H54 (cell line): ENCODE results near the gene CACNA2D3.

Experiments used
- DNase-seq: peaks from one replicate; pipeline ENCODE4 v3.0.0; 2011; ENCODE audit warnings: low spot score, mixed read lengths; ENCODE audit not compliant: insufficient read length
- FAIRE-seq: peaks from 3 replicates; lab custom pipeline; 2011; peaks lifted over from hg19 to GRCh38; lab: Jason Lieb, UNC
- POLR2A ChIP-seq: IDR thresholded peaks from 2 replicates; pipeline ENCODE4 v1.6.1; 2011; ENCODE audit warnings: low read depth, mild to moderate bottlenecking, low read length

The CACNA2D3 gene

DNA sequence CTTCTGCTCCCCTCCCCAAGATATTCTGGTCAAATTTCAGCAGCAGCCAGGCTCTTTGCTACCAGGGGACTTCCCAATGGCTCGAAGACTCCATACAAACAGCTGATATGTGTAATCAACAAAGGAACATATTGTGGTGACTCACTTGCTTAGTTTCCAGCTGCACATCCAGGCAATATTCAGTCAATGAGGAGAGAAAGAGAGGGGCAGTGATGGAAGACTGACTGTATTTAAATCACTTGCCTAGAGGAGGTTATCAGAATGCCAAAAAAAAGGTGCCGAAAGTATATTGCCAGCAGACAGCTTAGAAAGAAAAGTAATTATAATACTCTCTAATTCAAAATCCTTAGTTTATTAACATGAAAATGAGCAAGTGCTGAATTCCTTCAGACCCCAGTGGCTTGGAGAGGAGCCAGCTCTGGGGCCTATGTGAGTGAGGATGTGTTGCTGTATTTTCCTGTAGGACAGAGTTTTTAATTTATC is 569.0 kb downstream of the CACNA2D3 start:
- no peak for DNase-seq
- no peak for TF ChIP-seq POLR2A
- FAIRE-seq, result no peak

DNA sequence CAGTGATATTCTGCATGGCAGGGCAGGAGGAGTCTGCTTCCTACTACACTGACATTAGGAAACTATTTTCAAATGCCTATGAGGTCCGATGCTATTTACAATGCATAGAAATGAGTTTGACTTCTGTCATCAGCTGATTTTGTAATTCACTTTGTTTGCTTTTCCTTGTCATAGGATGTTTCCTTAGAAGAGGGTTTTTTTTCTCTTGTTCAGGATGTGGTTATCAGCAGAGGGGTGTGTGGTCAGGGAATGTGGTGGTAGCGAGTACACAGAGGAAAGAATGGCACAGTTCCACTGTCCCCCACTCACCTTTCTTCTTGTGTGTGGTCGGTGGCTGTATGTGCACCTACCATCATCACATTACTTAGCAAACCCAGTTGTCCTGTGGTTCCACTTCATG is 574.0 kb downstream of the CACNA2D3 start:
- no peak for DNase-seq
- FAIRE-seq, result no peak
- TF ChIP-seq POLR2A, result no peak

DNA sequence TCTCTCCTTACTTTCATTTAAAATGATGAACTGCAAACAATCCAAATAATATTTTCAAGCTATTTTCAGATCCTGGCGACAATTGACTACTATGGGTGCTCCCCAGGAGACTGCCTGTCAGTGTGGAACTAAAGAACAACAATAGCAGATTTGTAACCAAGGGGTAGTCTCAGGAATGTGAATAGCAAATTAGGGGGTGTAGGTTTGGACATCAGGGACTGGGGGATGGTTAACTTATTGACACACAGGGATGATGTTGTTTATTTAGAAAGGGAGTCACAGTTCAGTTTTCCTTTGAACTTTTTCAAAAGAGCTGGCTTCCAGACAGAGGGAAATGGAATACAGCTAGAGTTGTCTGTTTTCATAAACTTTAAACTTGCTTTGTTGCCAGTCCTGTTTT is 575.7 kb downstream of the CACNA2D3 start:
- FAIRE-seq (no peak), DNase-seq (no peak)
- TF ChIP-seq POLR2A, result no peak

DNA sequence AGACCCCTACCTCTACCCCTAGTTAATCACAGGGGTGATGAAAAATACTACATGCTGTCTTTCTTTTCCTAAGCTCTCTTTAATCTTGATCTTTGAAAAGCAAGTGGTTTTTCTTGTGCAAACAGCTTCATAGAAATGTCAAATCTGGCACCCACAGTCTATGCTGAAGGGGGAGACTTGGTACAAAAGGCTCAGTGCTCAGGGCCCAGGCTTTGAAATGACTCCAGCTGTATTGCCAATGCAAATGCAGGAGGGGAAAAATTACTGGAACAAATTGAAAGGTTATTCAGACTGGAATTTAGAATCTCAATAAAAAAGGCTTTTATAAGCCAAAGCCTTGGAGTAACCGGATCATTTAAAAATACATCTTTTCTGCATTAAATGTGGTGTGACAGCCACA is 581.6 kb downstream of the CACNA2D3 start:
- FAIRE-seq, result no peak
- no peak for DNase-seq
- TF ChIP-seq POLR2A, result no peak

DNA sequence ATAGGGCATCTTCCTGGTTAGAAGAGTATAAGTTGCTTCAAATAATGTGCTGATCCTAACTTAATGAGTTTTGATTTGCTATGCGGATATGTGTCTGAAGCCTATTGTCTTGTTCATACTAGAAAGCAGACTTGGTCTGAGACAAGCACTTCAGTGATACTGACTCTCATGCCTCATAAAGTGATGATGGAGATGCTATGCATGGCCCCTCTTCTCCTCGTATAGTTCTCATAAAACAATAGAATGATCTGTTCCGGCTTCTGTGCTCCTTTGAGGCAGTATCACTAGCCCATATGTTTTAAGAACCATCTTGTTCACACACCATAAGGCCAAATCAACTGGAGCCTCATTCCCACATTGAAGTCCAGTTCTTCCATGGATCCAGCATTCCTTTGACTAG is 583.4 kb downstream of the CACNA2D3 start:
- DNase-seq (no peak), FAIRE-seq (no peak)
- no peak for TF ChIP-seq POLR2A

DNA sequence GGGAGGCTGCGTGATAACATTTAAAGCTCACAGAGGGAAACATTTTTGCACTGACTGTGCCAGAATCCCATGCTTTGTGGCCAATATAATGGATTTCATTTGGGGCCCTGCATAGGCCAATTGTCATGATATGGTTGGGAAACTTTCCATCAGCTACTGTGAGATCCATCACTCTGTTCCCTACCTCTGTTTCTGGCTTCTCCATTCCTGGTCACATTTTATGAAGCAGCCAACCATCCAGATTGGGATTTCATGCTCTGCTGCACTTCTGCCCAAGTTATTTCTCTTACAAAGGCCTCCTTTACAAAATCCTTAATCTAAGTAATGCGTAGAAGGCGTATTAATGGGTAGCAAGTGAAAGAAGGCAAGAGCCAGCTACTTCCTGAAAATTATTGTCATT is 584.4 kb downstream of the CACNA2D3 start:
- no peak for TF ChIP-seq POLR2A
- FAIRE-seq, result no peak
- no peak for DNase-seq

DNA sequence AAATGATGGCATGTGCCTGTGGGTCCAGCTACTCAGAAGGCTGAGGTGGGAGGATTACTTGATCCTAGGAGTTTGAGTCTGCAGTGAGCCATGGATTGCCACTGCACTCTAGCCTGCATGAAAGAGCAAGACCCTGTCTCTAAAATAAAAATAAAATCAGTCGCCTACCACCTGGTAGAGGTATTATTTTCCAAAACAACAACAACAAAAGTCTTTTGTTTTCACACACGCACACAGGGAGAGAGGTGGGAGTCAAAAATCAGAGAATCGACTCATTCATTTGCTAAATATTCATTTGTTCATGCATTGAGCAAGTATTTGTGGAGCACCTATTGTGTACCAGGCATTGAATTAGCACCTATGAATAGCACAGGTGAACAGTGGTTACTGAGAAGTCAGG is 587.4 kb downstream of the CACNA2D3 start:
- FAIRE-seq (no peak), DNase-seq (no peak)
- no peak for TF ChIP-seq POLR2A

DNA sequence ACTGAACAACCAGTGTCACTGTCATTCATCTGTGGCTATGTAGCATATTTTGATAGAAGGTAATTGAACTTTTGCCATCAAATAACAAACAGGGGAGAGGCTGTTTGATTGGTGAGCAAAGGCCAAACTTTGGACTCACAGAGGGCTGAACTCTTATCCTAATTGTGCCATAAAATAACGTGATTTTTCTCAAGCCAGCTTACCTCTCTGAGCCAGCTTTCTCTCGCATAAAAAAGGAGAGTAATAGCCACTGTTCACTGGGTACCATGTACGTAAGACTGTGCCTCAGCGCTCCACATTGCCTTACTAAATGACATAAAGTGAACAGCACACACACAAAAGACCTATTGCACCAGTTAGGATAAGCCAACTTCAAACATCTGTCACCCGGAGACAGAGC is 588.6 kb downstream of the CACNA2D3 start:
- no peak for DNase-seq
- FAIRE-seq, result no peak
- no peak for TF ChIP-seq POLR2A

DNA sequence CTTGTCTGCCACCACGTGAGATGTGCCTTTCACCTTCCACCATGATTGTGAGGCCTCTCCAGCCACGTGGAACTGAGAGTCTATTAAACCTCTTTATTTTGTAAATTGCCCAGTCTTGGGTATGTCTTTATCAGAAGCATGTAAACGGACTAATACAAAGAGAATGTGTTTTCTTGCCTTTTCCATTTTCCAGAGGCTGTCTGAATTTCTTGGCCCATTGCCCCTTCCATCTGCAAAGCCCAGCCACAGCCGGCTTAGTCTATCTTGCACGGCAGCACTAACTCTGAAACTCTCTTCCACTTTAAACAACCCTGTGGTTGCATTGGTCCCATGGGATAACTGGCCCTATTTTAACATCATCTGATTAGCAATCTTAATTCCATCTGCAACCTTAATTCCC is 590.2 kb downstream of the CACNA2D3 start:
- no peak for TF ChIP-seq POLR2A
- no peak for DNase-seq
- FAIRE-seq, result no peak

DNA sequence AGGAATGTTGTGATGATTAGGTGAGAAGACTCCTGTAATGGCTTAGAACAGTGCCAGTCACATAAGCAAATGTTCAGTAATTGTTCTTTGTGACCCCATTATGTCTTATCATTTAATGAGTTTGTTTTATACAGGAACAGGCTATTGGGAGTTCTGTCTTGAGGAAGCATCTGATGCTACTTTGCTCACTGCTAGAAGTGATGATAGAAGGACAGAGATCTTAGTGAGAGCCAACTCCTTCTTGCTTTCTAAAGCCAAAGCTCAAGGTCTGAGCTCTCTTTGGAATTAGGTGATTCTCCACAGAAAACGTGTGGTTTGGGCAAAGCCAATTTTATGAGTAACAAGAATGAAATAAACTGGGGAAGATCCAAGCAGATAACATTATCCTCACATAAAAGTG is 590.7 kb downstream of the CACNA2D3 start:
- DNase-seq (no peak), FAIRE-seq (no peak)
- TF ChIP-seq POLR2A, result no peak

DNA sequence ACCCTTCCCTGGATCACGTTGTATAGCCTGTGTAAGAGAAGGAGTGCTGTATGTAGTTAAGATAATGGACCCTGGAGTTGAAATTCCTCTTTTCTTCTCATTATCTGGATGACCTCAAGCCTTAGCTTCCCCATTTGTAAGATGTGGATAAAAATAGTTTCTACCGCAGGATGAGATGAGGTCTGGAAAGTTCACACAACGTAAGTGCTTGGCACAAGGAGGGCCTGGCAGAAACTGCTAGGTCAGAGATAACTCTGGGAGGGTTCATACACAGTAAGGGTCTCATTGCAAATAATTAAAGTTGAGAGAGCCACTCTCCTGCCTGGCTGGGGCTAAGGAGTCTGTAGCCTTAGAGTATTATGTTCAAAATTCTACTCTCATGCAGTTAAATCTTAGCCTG is 591.1 kb downstream of the CACNA2D3 start:
- TF ChIP-seq POLR2A, result no peak
- FAIRE-seq (no peak), DNase-seq (no peak)

DNA sequence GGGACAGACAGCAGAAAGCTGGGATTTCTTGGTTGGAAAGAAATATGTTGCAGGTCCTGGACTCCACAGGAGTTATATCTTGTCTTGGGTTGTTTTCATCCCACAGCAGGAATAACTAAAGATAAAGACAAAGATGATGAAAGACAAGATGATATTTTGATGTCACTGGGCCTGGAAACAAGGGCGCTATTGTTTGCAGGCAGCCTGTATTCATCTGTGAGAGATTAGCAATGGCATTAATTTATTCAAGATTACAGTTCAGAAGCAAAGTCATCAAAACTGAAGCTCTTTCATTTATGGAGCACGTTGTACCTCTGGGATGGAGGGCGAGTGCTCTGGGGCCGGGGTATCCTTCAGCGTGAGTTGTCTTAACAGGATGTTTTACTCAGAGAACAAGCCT is 591.7 kb downstream of the CACNA2D3 start:
- FAIRE-seq, result no peak
- DNase-seq, result no peak
- TF ChIP-seq POLR2A, result no peak

DNA sequence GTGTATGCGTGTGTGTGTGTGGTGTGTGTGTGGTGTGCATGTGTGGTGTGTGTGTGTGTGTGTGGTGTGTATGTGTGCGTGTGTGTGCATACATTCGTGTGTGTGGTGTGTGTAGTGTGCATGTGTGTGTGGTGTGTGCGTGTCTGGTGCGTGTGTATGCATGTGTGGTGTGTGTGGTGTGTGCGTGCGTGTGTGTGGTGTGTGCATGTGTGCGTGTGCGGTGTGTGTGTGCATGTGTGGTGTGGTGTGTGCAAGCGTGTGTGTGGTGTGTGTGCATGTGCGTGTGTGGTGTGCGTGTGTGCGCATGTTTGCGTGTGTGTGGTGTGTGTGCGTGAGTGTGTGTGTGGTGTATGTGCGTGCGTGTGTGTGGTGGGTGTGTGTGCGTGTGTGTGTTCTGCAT is 595.2 kb downstream of the CACNA2D3 start:
- no peak for TF ChIP-seq POLR2A
- FAIRE-seq (no peak), DNase-seq (no peak)

DNA sequence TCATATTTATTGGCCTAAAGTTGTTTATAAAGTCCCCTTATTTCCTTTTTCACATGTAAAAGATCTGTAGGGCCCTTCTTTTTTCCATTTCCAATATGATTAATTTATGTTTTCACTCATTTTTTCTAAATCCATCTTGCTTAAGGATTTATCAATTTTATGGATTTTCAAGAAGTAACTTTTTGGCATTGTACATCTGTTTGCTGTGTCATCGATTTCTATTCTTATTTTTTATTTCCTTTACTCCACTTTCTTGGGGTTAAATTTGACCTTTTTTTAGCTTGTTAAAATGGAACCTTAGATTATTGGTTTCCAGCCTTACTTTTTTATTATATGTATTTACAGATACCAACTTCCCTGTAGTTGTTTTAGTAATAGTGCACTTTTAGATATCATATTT is 597.6 kb downstream of the CACNA2D3 start:
- DNase-seq (no peak), FAIRE-seq (no peak)
- no peak for TF ChIP-seq POLR2A

DNA sequence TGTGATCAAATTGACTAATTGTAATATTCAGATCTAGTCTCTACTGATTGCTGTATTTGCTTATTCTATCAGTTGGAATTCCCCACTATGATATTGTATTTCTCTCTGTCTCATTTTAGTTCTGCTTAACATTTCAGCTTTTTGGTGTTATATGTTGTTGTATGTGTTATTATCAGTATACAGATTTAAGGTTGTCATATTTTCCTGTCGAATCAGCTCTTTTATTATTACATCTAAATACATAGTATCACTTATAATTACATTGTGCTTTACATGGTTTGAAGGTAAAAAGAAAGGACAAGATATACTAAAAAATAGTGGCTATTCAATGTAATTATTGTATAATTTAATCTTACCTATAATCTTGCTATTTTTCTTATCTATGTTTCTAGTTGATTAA is 598.3 kb downstream of the CACNA2D3 start:
- DNase-seq, result no peak
- no peak for FAIRE-seq
- TF ChIP-seq POLR2A, result no peak
